ENCODE results near the gene TEC.

- TF ChIP-seq CTCF (IDR thresholded peaks at IDR 0.05) (no peak), POLR2A (IDR thresholded peaks at IDR 0.05) (no peak)
Observed at GRCh38 chr4:48296365-48296764, 26.7 kb upstream of the TEC start.
